H9 (cell line): ENCODE results near the gene RAB31. TPM values are rescaled to one million over a fixed set of nuclear protein-coding genes. Genes with fewer than 3 reads are reported as not detected.

Source experiments
- DNase-seq: peaks from one replicate; pipeline ENCODE4 v3.0.0-alpha.2; 2017
- H2AFZ ChIP-seq: one replicate; pipeline ENCODE4 v1.6.1; 2013; ENCODE audit warnings: mild to moderate bottlenecking, low read length, control low read depth, moderate library complexity
- H2AK5ac ChIP-seq: 2 replicates; pipeline ENCODE4 v1.6.1; 2013; ENCODE audit warnings: low read length, control low read depth, mixed read lengths; ENCODE audit not compliant: insufficient read length
- H2BK120ac ChIP-seq: one replicate; pipeline ENCODE4 v1.6.1; 2013; ENCODE audit warnings: low read depth, mild to moderate bottlenecking, low read length, control low read depth, inconsistent platforms; ENCODE audit not compliant: poor library complexity, severe bottlenecking
- H2BK12ac ChIP-seq: 2 replicates; pipeline ENCODE4 v1.6.1; 2013; ENCODE audit warnings: low read length, control low read depth, mixed read lengths, low read depth; ENCODE audit not compliant: insufficient read length
- H2BK15ac ChIP-seq: 2 replicates; pipeline ENCODE4 v1.6.1; 2013; ENCODE audit warnings: low read depth, low read length, control low read depth
- H2BK20ac ChIP-seq: one replicate; pipeline ENCODE4 v1.6.1; 2013; ENCODE audit warnings: low read depth, mild to moderate bottlenecking, low read length, control low read depth, inconsistent platforms; ENCODE audit not compliant: poor library complexity, severe bottlenecking
- H2BK5ac ChIP-seq: 2 replicates; pipeline ENCODE4 v1.6.1; 2013; ENCODE audit warnings: low read length, control low read depth, mixed read lengths; ENCODE audit not compliant: insufficient read length
- H3K14ac ChIP-seq: 2 replicates; pipeline ENCODE4 v1.6.1; 2013; ENCODE audit warnings: low read length, control low read depth; ENCODE audit not compliant: insufficient read depth
- H3K18ac ChIP-seq: 2 replicates; pipeline ENCODE4 v1.6.1; 2013; ENCODE audit warnings: low read depth, mild to moderate bottlenecking, mixed read lengths, low read length, control low read depth; ENCODE audit not compliant: insufficient read length
- H3K23ac ChIP-seq: 2 replicates; pipeline ENCODE4 v1.6.1; 2013; ENCODE audit warnings: low read length, control low read depth, mixed read lengths, low read depth; ENCODE audit not compliant: insufficient read length
- H3K23me2 ChIP-seq: 2 replicates; pipeline ENCODE4 v1.6.1; 2013; ENCODE audit warnings: low read depth, mild to moderate bottlenecking, mixed read lengths, low read length, control low read depth; ENCODE audit not compliant: insufficient read length, poor library complexity, severe bottlenecking
- H3K27ac ChIP-seq: 2 replicates; pipeline ENCODE4 v1.5.1; 2013; ENCODE audit warnings: low read length, control low read depth, mixed read lengths, low read depth; ENCODE audit not compliant: insufficient read length
- H3K27me3 ChIP-seq: 2 replicates; pipeline ENCODE4 v1.6.1; 2013; ENCODE audit warnings: low read length, control low read depth, inconsistent platforms; ENCODE audit not compliant: insufficient read depth
- H3K4ac ChIP-seq: 2 replicates; pipeline ENCODE4 v1.6.1; 2013; ENCODE audit warnings: low read depth, mild to moderate bottlenecking, control low read depth, inconsistent platforms, low read length, moderate library complexity
- H3K4me1 ChIP-seq: 2 replicates; pipeline ENCODE4 v1.6.1; 2013; ENCODE audit warnings: low read length, control low read depth, inconsistent platforms; ENCODE audit not compliant: insufficient read depth
- H3K4me2 ChIP-seq: 2 replicates; pipeline ENCODE4 v1.6.1; 2013; ENCODE audit warnings: low read length, control low read depth, mixed read lengths; ENCODE audit not compliant: insufficient read length, insufficient read depth
- H3K56ac ChIP-seq: 2 replicates; pipeline ENCODE4 v1.6.1; 2013; ENCODE audit warnings: low read depth, mild to moderate bottlenecking, mixed read lengths, low read length, control low read depth; ENCODE audit not compliant: insufficient read length
- H3K79me1 ChIP-seq: 2 replicates; pipeline ENCODE4 v1.6.1; 2013; ENCODE audit warnings: low read depth, mild to moderate bottlenecking, moderate library complexity, low read length, control low read depth, inconsistent platforms; ENCODE audit not compliant: insufficient read depth, poor library complexity, severe bottlenecking
- H3K79me2 ChIP-seq: 2 replicates; pipeline ENCODE4 v1.6.1; 2013; ENCODE audit warnings: low read length, control low read depth, inconsistent platforms; ENCODE audit not compliant: insufficient read depth
- H3K9ac ChIP-seq: 2 replicates; pipeline ENCODE4 v1.6.1; 2013; ENCODE audit warnings: low read length, control low read depth, mixed read lengths; ENCODE audit not compliant: insufficient read length; ENCODE audit errors: extremely low read depth
- H3K9me3 ChIP-seq: one replicate; pipeline ENCODE4 v1.6.1; 2013; ENCODE audit warnings: low read depth, low read length, inconsistent platforms; ENCODE audit not compliant: control insufficient read depth
- H3T11ph ChIP-seq: one replicate; pipeline ENCODE4 v1.6.1; 2013; ENCODE audit warnings: mild to moderate bottlenecking, low read length, control low read depth, inconsistent platforms
- H4K20me1 ChIP-seq: one replicate; pipeline ENCODE4 v1.6.1; 2013; ENCODE audit not compliant: control insufficient read depth, insufficient read length, insufficient read depth
- H4K5ac ChIP-seq: 2 replicates; pipeline ENCODE4 v1.6.1; 2013; ENCODE audit warnings: low read depth, mild to moderate bottlenecking, mixed read lengths, low read length, control low read depth; ENCODE audit not compliant: insufficient read length
- H4K8ac ChIP-seq: replicated peaks from 2 replicates; pipeline ENCODE4 v1.6.1; 2013; ENCODE audit warnings: low read length, control low read depth, mixed read lengths, low read depth; ENCODE audit not compliant: insufficient read length
- H4K91ac ChIP-seq: 2 replicates; pipeline ENCODE4 v1.6.1; 2013; ENCODE audit warnings: low read depth, mild to moderate bottlenecking, moderate library complexity, mixed read lengths, low read length, control low read depth; ENCODE audit not compliant: insufficient read length
- H3K27ac Mint-ChIP-seq, 3 experiments: 2 replicates in 2 of 3; 3 replicates in 1 of 3; pipeline ENCODE4 v1.8.0; 2020 to 2021; ENCODE audit warnings: mixed read lengths in 3 of 3, mild to moderate bottlenecking in 1 of 3, moderate library complexity in 1 of 3
- H3K27me3 Mint-ChIP-seq: 2 replicates; pipeline ENCODE4 v1.8.0; 2021; ENCODE audit warnings: low read depth, mild to moderate bottlenecking, moderate library complexity, mixed read lengths
- H3K36me3 Mint-ChIP-seq, 3 experiments: 2 replicates in 2 of 3; 3 replicates in 1 of 3; pipeline ENCODE4 v1.8.0; 2020 to 2021; ENCODE audit warnings: low read depth in 3 of 3, mixed read lengths in 3 of 3; ENCODE audit not compliant: insufficient read depth in 1 of 3
- H3K4me1 Mint-ChIP-seq, 2 experiments: 2 replicates each; pipeline ENCODE4 v1.8.0; 2020; ENCODE audit warnings: mixed read lengths in 2 of 2
- H3K4me3 Mint-ChIP-seq, 2 experiments: 2 replicates in 1 of 2; 3 replicates in 1 of 2; pipeline ENCODE4 v1.8.0; 2020 to 2021; ENCODE audit warnings: mild to moderate bottlenecking in 2 of 2, mixed read lengths in 2 of 2, moderate library complexity in 1 of 2
- H3K9me3 Mint-ChIP-seq, 2 experiments: 2 replicates in 1 of 2; 3 replicates in 1 of 2; pipeline ENCODE4 v1.8.0; 2020; ENCODE audit warnings: mild to moderate bottlenecking in 2 of 2, mixed read lengths in 2 of 2, moderate library complexity in 1 of 2
- WGBS: extraction: QIAGEN DNeasy Blood & Tissue Kit; methylation state at CpG from one replicate; pipeline ENCODE4 v1.1.7; 2013; ENCODE audit warnings: missing lambda C conversion rate, low lambda C conversion rate, mixed read lengths; ENCODE audit not compliant: insufficient read length; ENCODE audit errors: extremely low coverage; 5-methylcytosine and 5-hydroxymethylcytosine counted together
- total RNA-seq: library from RNA; stranded (reverse); gene quantifications from 2 replicates; pipeline ENCODE4 v1.2.1, GENCODE V29; 2021
- TF ChIP-seq, protein P1 (sequence below): fragments of 200-600 bp; sonication (generic); conservative IDR thresholded peaks from 3 replicates; pipeline ENCODE4 v1.8.0; 2021; ENCODE audit warnings: antibody characterized with exemption, mild to moderate bottlenecking

RAB31 gene
- total RNA-seq, 1 experiment from 2014 or later, result 22.4 TPM

DNA sequence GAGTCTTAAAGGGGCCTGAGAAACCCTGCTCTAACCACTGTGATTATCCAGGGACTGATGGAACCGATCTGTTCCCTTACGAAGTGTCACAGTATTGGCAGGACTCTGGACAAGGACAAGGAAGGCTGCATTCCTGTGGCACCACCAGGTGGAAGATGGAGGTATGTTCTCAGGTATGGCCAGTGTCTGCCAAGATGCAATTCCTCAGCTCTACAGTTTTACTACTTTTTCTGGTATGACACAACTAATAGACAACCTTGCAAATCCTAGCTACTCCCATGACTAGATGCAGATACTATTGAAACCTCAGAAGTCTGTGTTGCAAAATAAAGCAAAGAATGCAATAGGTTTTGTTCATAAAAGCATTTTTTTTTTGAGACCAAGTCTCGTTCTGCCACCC, 14.6 kb downstream of the RAB31 start:
- H2BK5ac ChIP-seq, result no peak overlapping the region
- peaks cover 4 to 5% (median 4%) of the 10 kb centered on the region in 3 experiments for H3K36me3 Mint-ChIP-seq
- WGBS, result no CpG with 5 or more reads among the region's 3 CpGs
- no peak overlapping the region for H2BK15ac ChIP-seq
- no peak overlapping the region for H2BK12ac ChIP-seq
- H3K27me3 Mint-ChIP-seq, result no peaks in the 10 kb centered on the region
- H3K4ac ChIP-seq, result no peak overlapping the region
- TF ChIP-seq, protein P1, sequence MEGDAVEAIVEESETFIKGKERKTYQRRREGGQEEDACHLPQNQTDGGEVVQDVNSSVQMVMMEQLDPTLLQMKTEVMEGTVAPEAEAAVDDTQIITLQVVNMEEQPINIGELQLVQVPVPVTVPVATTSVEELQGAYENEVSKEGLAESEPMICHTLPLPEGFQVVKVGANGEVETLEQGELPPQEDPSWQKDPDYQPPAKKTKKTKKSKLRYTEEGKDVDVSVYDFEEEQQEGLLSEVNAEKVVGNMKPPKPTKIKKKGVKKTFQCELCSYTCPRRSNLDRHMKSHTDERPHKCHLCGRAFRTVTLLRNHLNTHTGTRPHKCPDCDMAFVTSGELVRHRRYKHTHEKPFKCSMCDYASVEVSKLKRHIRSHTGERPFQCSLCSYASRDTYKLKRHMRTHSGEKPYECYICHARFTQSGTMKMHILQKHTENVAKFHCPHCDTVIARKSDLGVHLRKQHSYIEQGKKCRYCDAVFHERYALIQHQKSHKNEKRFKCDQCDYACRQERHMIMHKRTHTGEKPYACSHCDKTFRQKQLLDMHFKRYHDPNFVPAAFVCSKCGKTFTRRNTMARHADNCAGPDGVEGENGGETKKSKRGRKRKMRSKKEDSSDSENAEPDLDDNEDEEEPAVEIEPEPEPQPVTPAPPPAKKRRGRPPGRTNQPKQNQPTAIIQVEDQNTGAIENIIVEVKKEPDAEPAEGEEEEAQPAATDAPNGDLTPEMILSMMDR, result peak; percentile 64
- H3K27ac Mint-ChIP-seq, result no peak overlapping the region
- no peak overlapping the region for H3K23ac ChIP-seq
- no peak overlapping the region for H3K18ac ChIP-seq
- H3K56ac ChIP-seq, result no peak overlapping the region
- no peak overlapping the region for H3T11ph ChIP-seq
- H4K8ac ChIP-seq, result no peak overlapping the region
- H3K4me2 ChIP-seq, result no peak overlapping the region
- H3K14ac ChIP-seq, result no peak overlapping the region
- H3K4me3 Mint-ChIP-seq, result no peak overlapping the region
- no peaks in the 10 kb centered on the region for H3K9me3 ChIP-seq
- no peaks in the 10 kb centered on the region for H3K27me3 ChIP-seq
- H3K4me1 Mint-ChIP-seq, result peaks cover 16 to 18% of the 10 kb centered on the region in 2 experiments
- no peak overlapping the region for H2BK120ac ChIP-seq
- H3K9ac ChIP-seq, result no peak overlapping the region
- H4K5ac ChIP-seq, result no peak overlapping the region
- no peak overlapping the region for H2BK20ac ChIP-seq
- H2AK5ac ChIP-seq, result no peak overlapping the region
- peaks cover 3% of the 10 kb centered on the region for H3K79me1 ChIP-seq
- H3K4me1 ChIP-seq, result peaks cover 7% of the 10 kb centered on the region; the same call in 1 of the 2 replicates
- H2AFZ ChIP-seq, result no peak overlapping the region
- H4K91ac ChIP-seq, result no peak overlapping the region
- no peaks in the 10 kb centered on the region for H4K20me1 ChIP-seq
- H3K9me3 Mint-ChIP-seq, result peaks cover 2 to 3% of the 10 kb centered on the region in 2 experiments; a peak in 4 of 5 replicates
- H3K79me2 ChIP-seq, result no peaks in the 10 kb centered on the region
- H3K27ac ChIP-seq, result no peak overlapping the region
- no peak for DNase-seq
- H3K23me2 ChIP-seq, result no peaks in the 10 kb centered on the region
